ENCODE results near the gene CFAP410. TPM values are rescaled to one million over a fixed set of nuclear protein-coding genes. Genes with fewer than 3 reads are reported as not detected.

Gene CFAP410
- total and polyA plus RNA-seq, 2 of the 4 experiments (the other 2 are of a cell fraction): 3.8 to 10.3 TPM

DNA sequence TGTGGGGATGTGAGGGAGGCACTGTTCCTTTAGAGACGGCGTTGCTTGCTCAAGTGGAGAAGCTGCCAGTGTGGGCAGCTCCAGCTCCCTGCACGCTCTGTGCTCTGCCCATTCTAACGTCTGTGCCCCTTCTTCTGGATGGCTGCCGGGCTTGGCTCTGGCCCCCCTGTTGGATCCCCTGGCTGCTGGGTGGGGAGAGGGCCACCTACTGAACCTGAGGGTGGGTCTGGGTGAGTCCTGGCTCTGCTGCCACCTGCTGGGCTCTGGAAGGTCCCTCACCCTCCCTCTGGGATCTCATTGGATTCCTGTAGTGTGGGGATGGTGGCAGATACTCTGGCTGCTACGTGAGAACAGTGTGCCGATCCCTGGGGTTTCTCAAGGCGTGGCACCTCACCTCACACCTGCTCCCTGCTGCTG is 34.3 kb downstream of the CFAP410 start:
- BruUV-seq (replicated peaks): no TSS peak
- Histone ChIP-seq H3K23ac (ENCODE audit: low read depth, low read length) (no peak overlapping the region), H3K4ac (ENCODE audit: low read depth, low read length) (no peak overlapping the region), H4K5ac (ENCODE audit: low read depth, low read length) (no peak overlapping the region), H3K56ac (ENCODE audit: extremely low read depth, insufficient read depth, low read length) (no peak overlapping the region), H3K4me2 (ENCODE audit: low read depth, low read length) (no peak overlapping the region), H3K79me1 (ENCODE audit: low read depth in 1 of 2, low read length in 2 of 2) (peaks cover 12 to 57% of the 10 kb centered on the region in 2 experiments), H4K20me1 (ENCODE audit: insufficient read depth, low read length) (peaks cover 70% of the 10 kb centered on the region), H3K27ac (ENCODE audit: insufficient read depth, low read length) (no peak overlapping the region), H2AK5ac (ENCODE audit: low read depth, low read length) (no peak overlapping the region), H3K27me3 (ENCODE audit: control insufficient read depth, insufficient read depth, low read length) (no peaks in the 10 kb centered on the region), H2BK20ac (ENCODE audit: low read depth, low read length) (no peak overlapping the region), H2BK5ac (ENCODE audit: low read depth, low read length, poor library complexity, severe bottlenecking) (no peak overlapping the region), H3K18ac (ENCODE audit: low read depth, low read length) (no peak overlapping the region), H3K36me3 (ENCODE audit: control insufficient read depth, insufficient read depth, low read length) (peaks cover 20% of the 10 kb centered on the region), H3K9ac (ENCODE audit: low read depth, low read length) (no peak overlapping the region), H2BK15ac (ENCODE audit: low read depth, low read length) (no peak overlapping the region), H3K14ac (replicated peaks; ENCODE audit: low read depth, low read length) (no peak overlapping the region), H2AK9ac (replicated peaks; ENCODE audit: low read depth, low read length, poor library complexity) (peak overlapping the region; percentile 33), H4K8ac (ENCODE audit: low read depth in 2 of 2, low read length in 2 of 2) (no peak overlapping the region), H3K9me1 (ENCODE audit: insufficient read depth, low read length) (no peaks in the 10 kb centered on the region), H3K4me1 (ENCODE audit: control insufficient read depth, insufficient read depth, low read length) (peaks cover 19% of the 10 kb centered on the region), H4K91ac (ENCODE audit: insufficient read depth, low read depth, low read length) (no peak overlapping the region), H2AFZ (replicated peaks; ENCODE audit: low read length, poor library complexity) (peak overlapping the region; percentile 57), H3K9me3 (ENCODE audit: control insufficient read depth, insufficient read depth, low read length) (no peaks in the 10 kb centered on the region), H3K4me3 (ENCODE audit: insufficient read depth, low read depth, low read length) (no peak overlapping the region), H2BK120ac (ENCODE audit: low read depth, low read length) (no peak overlapping the region)
- 67% methylated on average over 2 of the region's 8 CpGs; no CpG with 5 or more reads in 1 of the 2 experiments for WGBS, 2 experiments (ENCODE audit: extremely low coverage in 2 of 2, insufficient read length in 1 of 2)
- TF ChIP-seq, protein P1, sequence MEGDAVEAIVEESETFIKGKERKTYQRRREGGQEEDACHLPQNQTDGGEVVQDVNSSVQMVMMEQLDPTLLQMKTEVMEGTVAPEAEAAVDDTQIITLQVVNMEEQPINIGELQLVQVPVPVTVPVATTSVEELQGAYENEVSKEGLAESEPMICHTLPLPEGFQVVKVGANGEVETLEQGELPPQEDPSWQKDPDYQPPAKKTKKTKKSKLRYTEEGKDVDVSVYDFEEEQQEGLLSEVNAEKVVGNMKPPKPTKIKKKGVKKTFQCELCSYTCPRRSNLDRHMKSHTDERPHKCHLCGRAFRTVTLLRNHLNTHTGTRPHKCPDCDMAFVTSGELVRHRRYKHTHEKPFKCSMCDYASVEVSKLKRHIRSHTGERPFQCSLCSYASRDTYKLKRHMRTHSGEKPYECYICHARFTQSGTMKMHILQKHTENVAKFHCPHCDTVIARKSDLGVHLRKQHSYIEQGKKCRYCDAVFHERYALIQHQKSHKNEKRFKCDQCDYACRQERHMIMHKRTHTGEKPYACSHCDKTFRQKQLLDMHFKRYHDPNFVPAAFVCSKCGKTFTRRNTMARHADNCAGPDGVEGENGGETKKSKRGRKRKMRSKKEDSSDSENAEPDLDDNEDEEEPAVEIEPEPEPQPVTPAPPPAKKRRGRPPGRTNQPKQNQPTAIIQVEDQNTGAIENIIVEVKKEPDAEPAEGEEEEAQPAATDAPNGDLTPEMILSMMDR (conservative IDR thresholded peaks at IDR 0.05; ENCODE audit: low read depth, low read length): peak; percentile 59
- peak; percentile 51 for TF ChIP-seq RAD21 (IDR thresholded peaks at IDR 0.05; ENCODE audit: low read length)
- TF ChIP-seq CHD1 (IDR thresholded peaks at IDR 0.05; ENCODE audit: low read depth, low read length): no peak
- TF ChIP-seq, protein P2, sequence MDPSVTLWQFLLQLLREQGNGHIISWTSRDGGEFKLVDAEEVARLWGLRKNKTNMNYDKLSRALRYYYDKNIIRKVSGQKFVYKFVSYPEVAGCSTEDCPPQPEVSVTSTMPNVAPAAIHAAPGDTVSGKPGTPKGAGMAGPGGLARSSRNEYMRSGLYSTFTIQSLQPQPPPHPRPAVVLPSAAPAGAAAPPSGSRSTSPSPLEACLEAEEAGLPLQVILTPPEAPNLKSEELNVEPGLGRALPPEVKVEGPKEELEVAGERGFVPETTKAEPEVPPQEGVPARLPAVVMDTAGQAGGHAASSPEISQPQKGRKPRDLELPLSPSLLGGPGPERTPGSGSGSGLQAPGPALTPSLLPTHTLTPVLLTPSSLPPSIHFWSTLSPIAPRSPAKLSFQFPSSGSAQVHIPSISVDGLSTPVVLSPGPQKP (IDR thresholded peaks at IDR 0.05; ENCODE audit: borderline replicate concordance, low read depth, low read length): no peak
- peak; percentile 46 for TF ChIP-seq SMC3 (IDR thresholded peaks at IDR 0.05; ENCODE audit: low read depth, low read length)
- no peak for TF ChIP-seq RCOR1 (IDR thresholded peaks at IDR 0.05; ENCODE audit: insufficient replicate concordance, low read length)
- peak; percentile 23 for DNase-seq
- peak; percentile 38 for ATAC-seq (ENCODE audit: low read depth)
- in situ Hi-C loops (cut with MboI; ENCODE audit: low sequenced_read_pairs) (no loop called here), dilution Hi-C loops (cut with HindIII; ENCODE audit: low sequenced_read_pairs, unreplicated experiment) (no loop called here), intact Hi-C loops (cut with micrococcal nuclease) (no loop called here)
- ChIA-PET CTCF (interaction anchor here (0.6 kb wide), 1 partner anchor 30 kb away, joined by 3 read pairs; no protein-coding TSS in a partner anchor), POLR2A (ENCODE audit: unreplicated experiment) (no interaction called here)
